GM21390 (cell line): ENCODE results near the gene IL7R.

Source experiments
- ATAC-seq: cut with Tn5 transposase; IDR thresholded peaks from one replicate; pipeline ENCODE4 v1.9.1; 2021; ENCODE audit not compliant: unreplicated experiment

Gene IL7R

GRCh38 chr5:35903631-35904203 lies 47.0 kb downstream of the IL7R start:
- no peak for ATAC-seq

DNA sequence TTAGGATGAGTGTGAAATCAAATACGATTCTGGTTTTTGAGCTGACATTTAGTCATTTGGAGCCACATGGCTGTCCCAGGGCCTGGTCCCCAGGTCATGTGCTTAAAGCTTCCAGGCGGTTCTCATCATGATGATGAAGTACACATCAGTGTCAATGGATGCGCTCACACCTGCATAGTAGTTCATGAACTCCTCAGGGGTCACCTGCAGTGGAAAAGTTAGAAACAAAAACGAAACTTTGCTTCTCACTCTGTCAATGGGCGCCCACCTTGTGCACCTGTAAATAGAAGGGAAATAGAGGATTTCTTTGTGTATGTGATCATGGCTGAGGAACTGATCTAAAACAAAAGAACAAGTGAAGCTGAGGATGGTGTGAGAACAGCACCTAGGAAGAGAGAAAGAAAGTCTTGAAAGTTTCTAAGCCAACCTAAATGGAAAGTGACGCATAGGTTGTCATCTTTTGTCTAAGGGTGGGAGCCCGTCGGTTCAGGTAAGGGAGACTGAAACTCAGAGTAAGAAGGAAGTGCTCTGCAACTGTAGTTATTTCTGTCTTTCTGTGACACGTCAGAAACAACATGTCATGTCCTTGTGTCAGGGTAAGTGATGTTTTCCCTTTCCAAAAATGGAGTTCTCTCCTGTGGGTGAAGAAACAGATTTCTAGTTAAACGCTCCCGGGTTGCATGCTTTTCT lies 47.9 kb downstream of the IL7R start:
- ATAC-seq = peak; percentile 60

DNA sequence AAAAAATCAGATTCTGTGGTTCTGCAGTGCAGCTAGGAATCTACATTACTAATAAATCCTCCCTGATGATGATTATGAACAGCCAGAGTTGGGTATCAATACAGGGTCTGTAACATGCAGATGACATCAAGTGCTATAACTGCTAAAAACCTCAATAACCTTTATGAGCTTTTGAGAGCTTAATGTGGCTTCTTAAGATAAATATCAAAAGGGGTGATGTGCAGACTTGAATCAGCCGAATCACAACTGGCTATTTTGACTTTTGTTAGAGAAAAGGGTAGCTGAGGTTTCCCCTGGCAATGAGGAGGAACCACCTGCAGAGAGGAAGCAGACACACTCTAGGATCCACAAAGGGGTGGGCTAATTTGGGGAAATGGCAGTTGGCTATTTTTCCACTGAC lies 51.5 kb downstream of the IL7R start:
- no peak for ATAC-seq

DNA sequence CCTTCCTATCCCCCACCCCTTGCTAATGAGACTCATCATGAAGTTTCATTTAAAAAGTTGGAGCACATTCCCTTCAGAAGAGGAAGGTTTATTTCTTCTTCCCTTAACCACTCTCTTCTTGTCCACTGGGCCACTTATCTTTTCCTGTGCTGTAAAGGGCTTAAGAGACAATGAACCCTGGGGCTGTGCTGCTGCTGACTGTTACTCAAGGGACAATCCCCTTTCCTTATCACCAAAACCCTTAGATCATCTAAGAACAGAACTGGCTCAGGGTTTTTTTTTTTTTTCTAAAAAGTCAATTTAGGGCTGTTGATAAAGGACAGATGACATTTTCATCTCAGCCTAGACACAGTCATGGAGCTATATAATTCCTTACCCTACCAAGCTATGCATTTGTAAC lies 52.1 kb downstream of the IL7R start:
- no peak for ATAC-seq

DNA sequence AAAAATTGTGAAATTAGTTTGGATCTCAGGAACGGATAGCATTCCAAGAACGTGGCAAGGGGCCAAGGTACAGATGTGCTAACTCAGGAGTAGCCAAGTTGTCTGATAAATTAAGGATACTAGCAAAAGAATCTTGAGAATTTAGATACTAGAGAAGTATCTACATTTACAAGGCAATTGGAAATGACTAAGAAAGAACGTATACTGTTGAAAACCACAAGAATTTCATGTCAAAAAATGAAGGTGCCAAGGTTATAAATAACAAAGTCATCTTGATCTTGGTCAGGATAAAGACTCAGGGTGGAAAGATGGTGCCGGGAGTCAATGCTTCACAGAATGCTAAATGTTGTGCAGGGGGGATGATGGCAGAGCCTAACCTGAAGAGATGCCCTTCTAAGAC lies 62.5 kb downstream of the IL7R start:
- no peak for ATAC-seq

DNA sequence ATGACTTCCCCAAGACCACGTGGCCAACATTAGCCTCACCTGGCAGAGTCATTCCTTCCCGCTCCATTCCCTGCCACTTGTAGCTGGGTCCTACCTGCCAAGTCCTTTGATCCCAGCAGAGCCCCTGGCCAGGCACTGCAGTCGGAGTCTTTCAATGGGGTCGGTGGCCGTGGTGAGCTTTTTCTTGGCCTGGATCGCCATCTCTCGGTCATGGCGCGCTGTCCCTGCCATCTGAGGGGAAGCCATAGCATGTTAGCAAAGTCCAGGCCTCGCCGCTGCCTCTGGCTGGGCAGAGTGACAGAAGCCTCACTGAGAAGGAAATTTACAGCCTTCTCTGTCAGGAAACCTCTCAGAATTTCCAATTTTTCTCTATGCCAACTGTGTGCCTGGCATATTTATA lies 64.2 kb downstream of the IL7R start:
- no peak for ATAC-seq

GRCh38 chr5:35921930-35922329 lies 65.2 kb downstream of the IL7R start:
- ATAC-seq = no peak

DNA sequence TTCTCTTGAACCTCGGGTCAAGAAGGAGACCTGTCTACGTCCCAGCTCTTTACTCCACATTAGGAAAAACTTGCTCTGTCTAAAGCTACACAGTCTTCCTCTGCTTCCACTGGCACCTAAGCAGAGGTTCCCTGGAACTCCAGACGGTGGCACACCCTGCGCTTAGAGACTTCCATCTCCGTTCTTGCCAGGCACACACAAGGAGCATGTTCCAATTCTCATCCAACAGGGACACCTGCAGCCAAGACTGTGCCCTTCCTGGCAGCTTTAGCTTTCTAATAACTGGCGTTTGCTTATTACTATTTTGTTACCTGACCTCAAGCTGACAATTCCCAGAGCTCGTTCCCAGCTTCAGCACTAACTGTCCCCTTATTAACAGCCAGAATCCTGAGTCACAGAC lies 65.8 kb downstream of the IL7R start:
- ATAC-seq = no peak

GRCh38 chr5:35924122-35924949 lies 67.6 kb downstream of the IL7R start:
- ATAC-seq = no peak

- ATAC-seq = peak; percentile 79
Observed at GRCh38 chr5:35924950-35925722, 68.4 kb downstream of the IL7R start.

GRCh38 chr5:35926389-35927051 lies 69.8 kb downstream of the IL7R start:
- peak; percentile 74 for ATAC-seq
